ENCODE data around the gene BICD1.

BICD1 gene

GRCh38 chr12:32357601-32358249 is 251.1 kb downstream of the BICD1 start:
- TF ChIP-seq GATA3 (IDR thresholded peaks at IDR 0.05; ENCODE audit: low read depth, low read length) (no peak), GATA2 (IDR thresholded peaks at IDR 0.05; ENCODE audit: low read depth, low read length) (no peak)

GRCh38 chr12:32360956-32361355 is 254.3 kb downstream of the BICD1 start:
- TF ChIP-seq GATA3 (IDR thresholded peaks at IDR 0.05; ENCODE audit: low read depth, low read length) (no peak), GATA2 (IDR thresholded peaks at IDR 0.05; ENCODE audit: low read depth, low read length) (no peak)

GRCh38 chr12:32362892-32363291 is 256.2 kb downstream of the BICD1 start:
- no peak for TF ChIP-seq GATA3 (IDR thresholded peaks at IDR 0.05; ENCODE audit: low read depth, low read length)
- TF ChIP-seq GATA2 (IDR thresholded peaks at IDR 0.05; ENCODE audit: low read depth, low read length): no peak

GRCh38 chr12:32365473-32366064 is 258.9 kb downstream of the BICD1 start:
- TF ChIP-seq GATA3 (IDR thresholded peaks at IDR 0.05; ENCODE audit: low read depth, low read length) (no peak), GATA2 (IDR thresholded peaks at IDR 0.05; ENCODE audit: low read depth, low read length) (no peak)

- TF ChIP-seq GATA2 (IDR thresholded peaks at IDR 0.05; ENCODE audit: low read depth, low read length) (no peak), GATA3 (IDR thresholded peaks at IDR 0.05; ENCODE audit: low read depth, low read length) (no peak)
Observed at GRCh38 chr12:32366714-32367113, 260.1 kb downstream of the BICD1 start.

GRCh38 chr12:32367381-32367780 is 260.7 kb downstream of the BICD1 start:
- no peak for TF ChIP-seq GATA3 (IDR thresholded peaks at IDR 0.05; ENCODE audit: low read depth, low read length)
- no peak for TF ChIP-seq GATA2 (IDR thresholded peaks at IDR 0.05; ENCODE audit: low read depth, low read length)

- TF ChIP-seq GATA3 (IDR thresholded peaks at IDR 0.05; ENCODE audit: low read depth, low read length) (no peak), GATA2 (IDR thresholded peaks at IDR 0.05; ENCODE audit: low read depth, low read length) (no peak)
Observed at GRCh38 chr12:32369202-32369601, 262.6 kb downstream of the BICD1 start.

- no peak for TF ChIP-seq GATA3 (IDR thresholded peaks at IDR 0.05; ENCODE audit: low read depth, low read length)
- no peak for TF ChIP-seq GATA2 (IDR thresholded peaks at IDR 0.05; ENCODE audit: low read depth, low read length)
Observed at GRCh38 chr12:32377344-32378055, 270.9 kb downstream of the BICD1 start.

- TF ChIP-seq GATA2 (IDR thresholded peaks at IDR 0.05; ENCODE audit: low read depth, low read length) (no peak), GATA3 (IDR thresholded peaks at IDR 0.05; ENCODE audit: low read depth, low read length) (no peak)
Observed at GRCh38 chr12:32379213-32379612, 272.6 kb downstream of the BICD1 start.

- no peak for TF ChIP-seq GATA3 (IDR thresholded peaks at IDR 0.05; ENCODE audit: low read depth, low read length)
- TF ChIP-seq GATA2 (IDR thresholded peaks at IDR 0.05; ENCODE audit: low read depth, low read length): no peak
Observed at GRCh38 chr12:32379667-32380066, 273.0 kb downstream of the BICD1 start.

GRCh38 chr12:32382226-32382625 is 275.6 kb downstream of the BICD1 start:
- no peak for TF ChIP-seq GATA2 (IDR thresholded peaks at IDR 0.05; ENCODE audit: low read depth, low read length)
- TF ChIP-seq GATA3 (IDR thresholded peaks at IDR 0.05; ENCODE audit: low read depth, low read length): no peak

- TF ChIP-seq GATA2 (IDR thresholded peaks at IDR 0.05; ENCODE audit: low read depth, low read length) (no peak), GATA3 (IDR thresholded peaks at IDR 0.05; ENCODE audit: low read depth, low read length) (no peak)
Observed at GRCh38 chr12:32390572-32391219, 284.0 kb downstream of the BICD1 start.

GRCh38 chr12:32395026-32395425 is 288.4 kb downstream of the BICD1 start:
- TF ChIP-seq GATA2 (IDR thresholded peaks at IDR 0.05; ENCODE audit: low read depth, low read length) (no peak), GATA3 (IDR thresholded peaks at IDR 0.05; ENCODE audit: low read depth, low read length) (no peak)

GRCh38 chr12:32397696-32398095 is 291.0 kb downstream of the BICD1 start:
- TF ChIP-seq GATA3 (IDR thresholded peaks at IDR 0.05; ENCODE audit: low read depth, low read length) (no peak), GATA2 (IDR thresholded peaks at IDR 0.05; ENCODE audit: low read depth, low read length) (no peak)
